Measurements from ENCODE around the gene WAS.
"Not testable (repeated sequence)": the region's sequence is repeated elsewhere in the genome, so short reads cannot be mapped to it uniquely, and the experiment has no call there.

WAS gene

DNA sequence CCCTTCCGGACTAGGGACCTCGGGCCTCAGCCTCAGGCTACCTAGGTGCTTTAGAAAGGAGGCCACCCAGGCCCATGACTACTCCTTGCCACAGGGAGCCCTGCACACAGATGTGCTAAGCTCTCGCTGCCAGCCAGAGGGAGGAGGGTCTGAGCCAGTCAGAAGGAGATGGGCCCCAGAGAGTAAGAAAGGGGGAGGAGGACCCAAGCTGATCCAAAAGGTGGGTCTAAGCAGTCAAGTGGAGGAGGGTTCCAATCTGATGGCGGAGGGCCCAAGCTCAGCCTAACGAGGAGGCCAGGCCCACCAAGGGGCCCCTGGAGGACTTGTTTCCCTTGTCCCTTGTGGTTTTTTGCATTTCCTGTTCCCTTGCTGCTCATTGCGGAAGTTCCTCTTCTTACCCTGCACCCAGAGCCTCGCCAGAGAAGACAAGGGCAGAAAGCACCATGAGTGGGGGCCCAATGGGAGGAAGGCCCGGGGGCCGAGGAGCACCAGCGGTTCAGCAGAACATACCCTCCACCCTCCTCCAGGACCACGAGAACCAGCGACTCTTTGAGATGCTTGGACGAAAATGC is at the start of gene WAS:
Gene WAS, plus strand, starts transcription at position 389 of the 572 bp plus-strand sequence. Its CDS starts 55 bp downstream, at position 444.
- peak; percentile 39 for DNase-seq

DNA sequence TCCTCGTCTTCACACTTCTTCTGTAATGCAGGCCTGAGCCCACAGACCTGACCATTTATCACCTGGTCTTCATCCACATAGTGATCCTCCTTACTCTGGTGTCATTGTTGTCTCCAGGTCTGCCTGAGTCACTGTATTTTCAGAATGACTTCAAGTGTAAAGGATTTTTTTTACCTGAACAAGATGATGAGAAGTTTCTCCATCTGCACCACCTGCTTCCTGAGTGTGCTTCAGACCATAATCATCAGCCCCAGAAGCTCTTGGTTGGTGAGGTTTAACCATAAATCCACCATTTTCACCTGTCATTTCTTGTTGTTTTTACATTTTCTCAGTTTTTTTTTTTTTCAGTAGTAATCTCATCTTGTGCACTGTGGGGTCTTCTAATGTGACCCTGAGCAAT is 47.3 kb upstream of the WAS start:
- no peak for DNase-seq

GRCh38 chrX:48636776-48637175 is 46.8 kb upstream of the WAS start:
- DNase-seq, result no peak

- no peak for DNase-seq
These were observed 37.9 kb upstream of the WAS start for GRCh38 chrX:48645669-48646068.

GRCh38 chrX:48648336-48648751 is 35.3 kb upstream of the WAS start:
- DNase-seq, result no peak

DNA sequence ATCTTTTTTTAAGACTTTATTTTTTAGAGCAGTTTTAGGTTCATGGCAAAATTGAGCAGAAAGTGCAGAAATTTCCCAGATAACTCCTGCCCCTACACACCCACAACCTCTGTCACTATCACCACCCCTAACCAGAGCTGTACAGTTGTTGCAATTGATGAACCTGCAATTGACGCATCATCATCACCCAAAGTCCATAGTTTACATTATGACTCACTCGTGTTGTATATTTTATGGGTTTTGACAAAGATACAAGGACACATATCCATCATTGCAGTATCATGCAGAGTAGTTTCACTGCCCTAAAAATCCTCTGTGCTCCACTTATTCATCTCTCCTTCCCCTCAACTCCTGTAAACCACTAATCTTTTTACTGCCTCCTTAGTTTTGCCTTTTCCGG is 34.5 kb upstream of the WAS start:
- no peak for DNase-seq

GRCh38 chrX:48652055-48652579 is 31.5 kb upstream of the WAS start:
- DNase-seq, result not testable (repeated sequence)

- not testable (repeated sequence) for DNase-seq
These were observed 28.9 kb upstream of the WAS start for GRCh38 chrX:48654746-48655145.

- DNase-seq, result not testable (repeated sequence)
These were observed 23.9 kb upstream of the WAS start for GRCh38 chrX:48659686-48660085.

- no peak for DNase-seq
These were observed 20.4 kb upstream of the WAS start for GRCh38 chrX:48663241-48663640.

- no peak for DNase-seq
These were observed 19.4 kb upstream of the WAS start for GRCh38 chrX:48664156-48664555.

GRCh38 chrX:48665991-48666390 is 17.6 kb upstream of the WAS start:
- DNase-seq, result no peak

DNA sequence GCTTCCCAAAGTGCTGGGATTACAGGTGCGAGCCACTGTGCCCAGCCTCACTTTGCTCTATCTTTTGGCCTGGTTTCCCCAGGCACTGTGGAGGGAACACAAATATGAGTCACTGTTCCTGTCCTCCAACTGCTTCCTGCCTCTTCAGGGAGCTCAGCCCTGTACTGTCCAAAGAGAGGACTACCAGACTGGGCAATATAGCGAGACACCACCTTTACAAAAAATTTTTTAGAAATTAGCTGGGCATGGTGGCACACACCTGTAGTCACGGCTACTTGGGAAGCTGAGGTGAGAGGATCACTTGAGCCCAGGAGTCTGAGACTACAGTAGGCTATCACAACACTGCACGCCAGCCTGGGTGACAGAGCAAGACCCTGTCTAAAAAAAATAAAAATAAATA is 16.9 kb upstream of the WAS start:
- DNase-seq, result no peak

GRCh38 chrX:48667509-48667908 is 16.1 kb upstream of the WAS start:
- no peak for DNase-seq

DNA sequence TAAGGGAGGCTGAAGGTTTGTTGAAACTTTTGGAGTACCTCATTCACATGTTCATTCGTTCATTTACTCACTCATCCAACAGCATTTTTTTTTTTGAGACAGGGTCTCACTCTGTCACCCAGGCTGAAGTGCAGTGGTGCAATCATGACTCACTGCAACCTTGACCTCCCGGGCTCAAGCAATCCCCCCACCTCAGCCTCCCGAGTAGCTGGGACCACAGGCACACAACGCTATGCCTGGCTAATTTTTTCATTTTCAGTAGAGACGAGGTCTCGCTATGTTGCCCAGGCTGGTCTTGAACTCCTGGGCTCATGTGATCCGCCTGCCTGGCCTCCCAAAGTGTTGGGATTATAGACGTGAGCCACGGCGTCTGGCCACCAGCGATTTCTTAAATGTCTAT is 15.4 kb upstream of the WAS start:
- not testable (repeated sequence) for DNase-seq

- peak; percentile 27 for DNase-seq
These were observed 7.3 kb upstream of the WAS start for GRCh38 chrX:48676106-48676892.

DNA sequence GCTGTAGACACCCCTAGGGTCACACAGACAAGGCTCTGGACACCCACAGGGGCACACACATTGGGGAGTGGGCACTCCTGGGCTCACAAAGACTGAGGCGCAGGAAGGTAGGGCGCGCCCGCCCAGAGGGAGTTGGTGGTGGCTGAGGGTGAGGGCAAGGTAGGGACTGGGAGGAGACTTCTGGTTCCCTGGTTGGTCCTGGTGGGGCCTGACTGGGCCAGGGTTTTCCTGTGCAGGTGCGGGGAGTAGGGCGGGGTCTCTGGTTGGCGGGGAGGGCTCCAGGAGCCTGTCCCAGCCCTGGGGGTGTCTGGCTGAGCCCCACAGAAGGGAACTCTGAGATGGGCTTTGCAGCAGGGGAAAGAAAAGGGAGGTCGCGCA is 6.7 kb upstream of the WAS start:
- DNase-seq, result no peak

DNA sequence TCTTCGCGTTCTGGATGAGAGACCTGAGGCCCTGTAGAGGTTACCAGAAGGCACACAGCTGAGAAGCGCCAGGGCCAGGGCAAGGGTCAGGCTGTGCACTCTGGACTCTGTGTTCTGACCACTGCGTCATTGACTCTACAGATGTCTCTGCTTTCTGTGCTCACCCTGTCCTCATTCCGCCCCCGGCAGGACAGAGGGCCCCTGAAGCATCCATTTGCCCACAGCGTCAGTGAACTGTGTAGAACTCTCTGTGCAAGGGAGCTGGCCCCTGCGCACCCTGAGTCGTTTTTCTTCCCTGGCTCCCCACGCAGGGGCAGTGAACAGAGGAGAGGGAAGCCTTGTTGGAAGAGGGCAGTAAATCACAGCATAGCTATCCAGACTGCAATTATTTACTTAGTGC is 6.1 kb upstream of the WAS start:
- DNase-seq, result no peak

DNA sequence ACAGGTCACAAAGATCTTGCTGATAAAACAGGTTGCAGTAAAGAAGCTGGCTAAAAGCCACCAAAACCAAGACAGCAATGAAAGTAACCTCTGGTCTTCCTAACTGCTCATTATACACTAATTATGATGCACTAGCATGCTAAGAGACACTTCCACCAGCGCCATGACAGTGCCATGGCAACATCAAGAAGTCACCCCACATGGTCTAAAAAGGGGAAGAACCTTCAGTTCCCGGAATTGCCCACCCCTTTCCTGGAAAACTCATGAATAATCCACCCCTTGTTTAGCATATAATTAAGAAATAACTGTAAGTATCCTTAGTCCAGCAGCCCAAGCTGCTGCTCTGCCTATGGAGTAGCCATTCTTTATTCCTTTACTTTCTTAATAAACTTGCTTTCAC is 3.1 kb upstream of the WAS start:
- peak; percentile 19 for DNase-seq

GRCh38 chrX:48680925-48681324 is 2.7 kb upstream of the WAS start:
- DNase-seq, result not testable (repeated sequence)

DNA sequence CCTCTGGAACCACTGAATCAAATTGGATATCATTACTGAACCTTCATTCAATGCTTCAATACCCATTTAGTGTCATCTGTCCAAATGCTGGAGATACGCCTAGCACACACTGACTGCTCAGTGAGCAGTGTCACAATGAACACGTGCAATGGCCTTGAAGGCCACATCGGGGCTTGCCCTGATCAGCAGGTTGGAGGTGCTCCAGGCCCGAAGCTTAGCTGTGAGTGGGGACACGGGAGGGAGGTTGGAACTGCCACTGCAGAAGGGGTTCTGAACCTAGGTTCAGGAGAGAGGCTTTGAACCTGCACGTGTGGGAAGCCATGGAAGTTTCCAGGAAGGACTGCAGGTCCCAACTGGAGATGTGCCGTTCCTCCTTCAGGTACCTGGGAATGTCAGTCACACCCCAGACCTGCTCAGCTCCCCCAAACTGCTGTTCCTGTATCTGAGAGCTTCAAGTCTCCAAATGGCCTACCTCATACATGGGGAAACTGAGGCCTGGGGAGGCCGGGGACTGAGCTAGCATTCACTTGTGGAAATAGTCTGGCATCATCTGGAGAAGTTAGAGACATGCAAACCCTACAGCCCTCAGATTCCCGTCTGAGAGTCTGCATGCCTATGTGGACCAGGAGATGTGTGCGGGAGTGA is 1.9 kb upstream of the WAS start:
- no peak for DNase-seq

GRCh38 chrX:48682795-48683194 is 804 bp upstream of the WAS start:
- not testable (repeated sequence) for DNase-seq

DNA sequence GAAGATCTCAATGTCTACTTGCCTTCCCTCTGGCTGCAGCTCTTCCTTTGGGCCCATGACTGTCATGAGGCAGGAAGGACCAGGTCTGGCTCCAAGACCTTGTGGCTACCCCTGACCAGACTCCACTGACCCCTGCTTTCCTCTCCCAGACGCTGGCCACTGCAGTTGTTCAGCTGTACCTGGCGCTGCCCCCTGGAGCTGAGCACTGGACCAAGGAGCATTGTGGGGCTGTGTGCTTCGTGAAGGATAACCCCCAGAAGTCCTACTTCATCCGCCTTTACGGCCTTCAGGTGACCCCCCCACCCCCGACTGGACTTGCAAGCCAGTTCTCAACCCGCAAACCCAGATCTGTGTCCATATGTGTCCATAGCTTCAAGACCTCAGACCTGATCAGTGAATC is 535 bp downstream of the WAS start:
- DNase-seq, result no peak

- no peak for DNase-seq
These were observed 1.8 kb downstream of the WAS start for GRCh38 chrX:48685416-48685815.
